Measurements from ENCODE around the gene CRLF2.
"Not testable (repeated sequence)": the region's sequence is repeated elsewhere in the genome, so short reads cannot be mapped to it uniquely, and the experiment has no call there.

The CRLF2 gene

DNA sequence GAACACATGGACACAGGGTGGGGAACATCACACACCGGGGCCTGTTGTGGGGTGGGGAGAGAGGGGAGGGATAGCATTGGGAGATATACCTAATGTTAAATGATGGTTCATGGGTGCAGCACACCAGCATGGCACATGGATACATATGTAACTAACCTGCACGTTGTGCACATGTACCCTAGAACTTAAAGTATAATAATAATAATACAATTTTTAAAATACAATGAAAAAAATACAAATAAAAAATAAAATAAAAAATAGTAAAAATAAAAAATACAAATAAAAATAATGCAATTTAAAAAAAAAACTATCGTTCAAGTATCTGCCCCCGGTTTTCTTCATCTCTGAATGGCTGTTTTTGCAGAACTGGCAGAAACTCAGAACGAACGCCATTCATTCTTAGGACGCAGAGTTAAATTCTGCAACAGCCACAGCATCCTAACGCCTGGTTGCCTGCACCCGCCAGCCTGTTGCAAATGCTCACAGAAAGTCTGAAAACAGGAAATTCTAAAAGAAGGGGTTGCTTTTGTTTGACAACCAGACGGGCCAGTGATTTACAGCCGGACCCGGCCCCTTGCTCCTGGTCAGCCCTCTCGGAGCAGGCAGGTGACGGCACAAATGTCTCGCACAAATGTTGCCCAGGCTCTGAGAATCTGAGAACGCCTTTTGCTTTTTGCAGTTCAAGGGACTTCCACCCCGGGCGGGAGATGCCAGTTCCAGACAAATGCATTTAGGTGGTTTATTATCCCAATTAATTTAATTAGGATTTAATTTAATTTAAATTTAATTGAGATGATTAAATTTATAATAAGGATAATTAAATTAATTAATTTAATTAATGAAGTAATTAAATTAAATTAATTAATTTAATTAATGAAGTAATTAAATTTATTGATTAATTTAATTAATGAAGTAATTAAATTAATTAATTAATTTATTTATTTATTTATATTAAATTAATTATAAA lies 47.8 kb downstream of the CRLF2 start:
- TF ChIP-seq, protein P1, sequence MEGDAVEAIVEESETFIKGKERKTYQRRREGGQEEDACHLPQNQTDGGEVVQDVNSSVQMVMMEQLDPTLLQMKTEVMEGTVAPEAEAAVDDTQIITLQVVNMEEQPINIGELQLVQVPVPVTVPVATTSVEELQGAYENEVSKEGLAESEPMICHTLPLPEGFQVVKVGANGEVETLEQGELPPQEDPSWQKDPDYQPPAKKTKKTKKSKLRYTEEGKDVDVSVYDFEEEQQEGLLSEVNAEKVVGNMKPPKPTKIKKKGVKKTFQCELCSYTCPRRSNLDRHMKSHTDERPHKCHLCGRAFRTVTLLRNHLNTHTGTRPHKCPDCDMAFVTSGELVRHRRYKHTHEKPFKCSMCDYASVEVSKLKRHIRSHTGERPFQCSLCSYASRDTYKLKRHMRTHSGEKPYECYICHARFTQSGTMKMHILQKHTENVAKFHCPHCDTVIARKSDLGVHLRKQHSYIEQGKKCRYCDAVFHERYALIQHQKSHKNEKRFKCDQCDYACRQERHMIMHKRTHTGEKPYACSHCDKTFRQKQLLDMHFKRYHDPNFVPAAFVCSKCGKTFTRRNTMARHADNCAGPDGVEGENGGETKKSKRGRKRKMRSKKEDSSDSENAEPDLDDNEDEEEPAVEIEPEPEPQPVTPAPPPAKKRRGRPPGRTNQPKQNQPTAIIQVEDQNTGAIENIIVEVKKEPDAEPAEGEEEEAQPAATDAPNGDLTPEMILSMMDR (conservative IDR thresholded peaks at IDR 0.05; ENCODE audit: low read depth, low read length), result no peak
- DNase-seq (ENCODE audit: low read depth), result no peak
- no peak overlapping the region for H3K4me3 ChIP-seq (ENCODE audit: low read depth, low read length)

DNA sequence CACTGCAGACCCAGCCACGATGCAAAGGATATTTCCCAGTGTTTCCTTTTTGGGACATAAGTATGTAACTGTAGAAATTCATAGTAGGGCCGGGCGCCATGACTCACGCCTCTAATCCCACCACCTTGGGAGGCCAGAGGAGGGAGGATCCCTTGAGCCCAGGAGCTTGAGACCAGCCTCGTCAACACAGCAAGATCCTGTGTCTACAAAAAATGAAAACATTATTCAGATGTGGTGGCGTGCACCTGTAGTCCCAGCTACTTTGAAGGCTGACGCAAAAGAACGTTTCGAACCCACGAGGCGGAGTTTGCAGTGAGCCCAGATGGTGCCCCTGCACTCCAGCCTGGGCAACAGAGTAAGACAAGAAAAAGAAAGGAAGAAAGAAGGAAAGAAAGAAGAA lies 49.2 kb downstream of the CRLF2 start:
- no peak for DNase-seq (ENCODE audit: low read depth)
- no peak overlapping the region for H3K4me3 ChIP-seq (ENCODE audit: low read depth, low read length)
- TF ChIP-seq, protein P1 (conservative IDR thresholded peaks at IDR 0.05; ENCODE audit: low read depth, low read length), result no peak

DNA sequence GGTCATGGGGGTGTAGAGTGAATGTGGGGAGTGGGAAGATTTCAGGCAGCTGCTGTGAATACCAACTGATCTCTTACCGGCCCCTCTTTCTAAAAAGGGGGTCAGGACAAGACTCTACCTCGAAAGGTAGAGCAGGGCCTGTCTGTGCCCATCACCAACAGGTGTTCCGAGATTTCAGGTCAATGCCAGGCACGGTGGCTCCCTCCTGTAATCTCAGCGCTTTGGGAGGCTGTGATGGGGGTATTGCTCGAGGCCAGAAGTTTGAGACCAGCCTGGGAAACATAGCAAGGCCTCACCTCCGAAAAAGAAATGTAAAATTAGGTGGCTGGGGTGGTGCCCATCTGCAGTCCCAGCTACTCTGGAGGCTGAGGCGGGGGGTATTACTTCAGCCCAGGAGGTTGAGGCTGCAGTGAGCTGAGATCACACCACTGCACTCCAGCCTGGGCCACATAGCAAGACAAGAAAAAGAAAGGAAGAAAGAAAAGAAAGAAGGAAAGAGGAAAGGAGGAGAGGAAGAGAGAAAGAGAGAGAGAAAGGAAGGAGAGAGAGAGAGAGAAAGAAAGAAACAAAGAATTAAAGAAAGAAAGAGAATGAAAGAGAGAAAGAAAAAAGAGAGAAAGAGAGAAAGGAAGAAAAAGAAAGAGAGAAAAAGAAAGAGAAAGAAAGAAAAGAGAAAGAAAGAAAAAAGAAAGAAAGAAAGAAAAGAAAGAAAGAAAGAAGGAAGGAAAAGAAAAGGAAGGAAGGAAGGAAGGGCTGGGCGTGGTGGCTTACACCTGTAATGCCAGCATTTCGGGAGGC lies 50.1 kb downstream of the CRLF2 start:
- no peak overlapping the region for H3K4me3 ChIP-seq (ENCODE audit: low read depth, low read length)
- no peak for DNase-seq (ENCODE audit: low read depth)
- TF ChIP-seq, protein P1 (conservative IDR thresholded peaks at IDR 0.05; ENCODE audit: low read depth, low read length), result no peak

DNA sequence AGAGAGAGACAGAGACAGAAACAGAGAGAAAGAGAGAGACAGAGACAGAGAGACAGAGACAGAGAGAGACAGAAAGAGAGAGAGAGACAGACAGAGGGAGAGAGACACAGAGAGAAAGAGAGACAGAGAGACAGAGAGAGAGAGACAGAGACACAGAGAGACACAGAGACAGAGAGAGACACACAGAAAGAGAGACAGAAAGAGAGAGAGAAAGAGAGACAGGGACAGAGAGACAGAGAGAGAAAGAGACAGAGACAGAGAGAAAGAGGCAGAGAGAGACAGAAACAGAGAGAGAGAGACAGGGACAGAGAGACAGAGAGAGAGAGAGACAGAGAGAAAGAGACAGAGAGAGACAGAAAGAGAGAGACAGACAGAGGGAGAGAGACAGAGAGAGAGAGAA lies 52.9 kb downstream of the CRLF2 start:
- H3K4me3 ChIP-seq (ENCODE audit: low read depth, low read length), result no peak overlapping the region
- DNase-seq (ENCODE audit: low read depth), result no peak
- TF ChIP-seq, protein P1 (conservative IDR thresholded peaks at IDR 0.05; ENCODE audit: low read depth, low read length), result no peak

DNA sequence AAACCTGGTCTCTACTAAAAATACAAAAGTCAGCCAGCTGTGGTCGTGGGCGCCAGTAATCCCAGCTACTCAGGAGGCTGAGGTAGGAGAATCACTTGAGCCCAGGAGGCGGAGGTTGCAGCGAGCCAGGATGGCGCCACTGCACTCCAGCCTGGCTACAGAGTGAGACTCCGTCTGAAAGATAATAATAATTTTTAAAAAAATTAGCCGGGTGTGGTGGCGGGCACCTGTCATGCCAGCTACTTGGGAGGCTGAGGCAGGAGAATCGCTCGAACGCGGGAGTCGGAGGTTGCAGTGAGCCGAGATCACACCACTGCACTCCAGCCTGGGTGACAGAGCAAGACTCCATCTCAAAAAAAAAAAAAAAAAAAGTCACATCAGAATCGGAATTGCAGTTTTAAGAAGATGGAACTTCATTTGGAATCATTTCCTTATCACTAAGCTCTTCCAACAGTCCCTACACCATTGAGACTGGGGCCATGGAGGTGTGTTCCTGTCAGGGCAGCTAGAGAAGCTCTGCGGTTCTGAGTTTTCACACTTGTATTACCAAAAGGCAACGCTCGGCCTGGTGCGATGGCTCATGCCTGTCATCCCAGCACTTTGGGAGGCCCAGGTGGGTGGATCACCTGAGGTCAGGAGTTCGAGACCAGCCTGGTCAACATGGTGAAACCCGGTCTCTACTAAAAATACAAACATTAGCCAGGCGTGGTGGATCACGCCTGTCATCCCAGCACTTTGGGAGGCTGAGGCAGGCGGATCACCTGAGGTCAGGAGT lies 55.6 kb downstream of the CRLF2 start:
- not testable (repeated sequence) for DNase-seq (ENCODE audit: low read depth); H3K4me3 ChIP-seq (ENCODE audit: low read depth, low read length)

DNA sequence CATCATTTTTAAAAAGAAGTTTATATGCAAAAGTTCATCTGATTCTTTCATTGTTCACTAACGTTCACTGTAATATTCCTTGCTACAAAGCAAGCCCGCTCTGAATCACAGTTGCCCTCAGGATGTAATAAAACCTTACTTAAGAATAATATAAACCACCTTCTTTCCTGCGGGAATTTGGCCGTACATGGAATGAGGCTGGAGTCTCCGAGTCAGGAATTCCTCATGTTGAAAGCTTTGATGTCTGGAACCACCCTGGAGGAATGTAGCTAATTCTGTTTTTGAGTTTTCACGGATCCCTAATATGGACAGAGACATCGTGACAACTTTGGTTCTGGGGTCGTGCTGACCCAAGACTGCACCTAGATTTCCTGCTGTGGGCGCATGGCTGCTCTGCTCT lies 58.5 kb downstream of the CRLF2 start:
- no peak overlapping the region for H3K4me3 ChIP-seq (ENCODE audit: low read depth, low read length)
- TF ChIP-seq, protein P1 (conservative IDR thresholded peaks at IDR 0.05; ENCODE audit: low read depth, low read length), result no peak
- no peak for DNase-seq (ENCODE audit: low read depth)

DNA sequence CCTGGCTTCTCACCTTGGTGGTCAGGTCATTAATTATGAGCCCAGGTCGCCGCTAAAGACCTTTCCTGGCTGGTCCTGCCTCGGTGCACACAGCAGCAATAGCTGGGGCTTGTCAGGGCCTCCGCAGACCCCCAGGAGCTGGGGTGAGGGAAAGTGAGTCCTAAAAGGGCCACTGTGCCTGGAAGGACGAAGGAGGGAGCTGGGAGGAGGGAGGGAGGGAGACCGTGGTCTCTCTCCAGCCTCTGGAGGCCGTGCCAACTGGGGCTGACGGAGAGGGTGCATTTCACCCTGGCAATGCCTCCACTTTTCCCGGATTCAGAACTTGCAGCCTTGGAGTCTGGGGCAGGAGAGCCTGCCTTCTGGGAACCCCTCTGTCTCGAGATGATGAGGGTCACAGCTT lies 60.4 kb downstream of the CRLF2 start:
- no peak overlapping the region for H3K4me3 ChIP-seq (ENCODE audit: low read depth, low read length)
- TF ChIP-seq, protein P1 (conservative IDR thresholded peaks at IDR 0.05; ENCODE audit: low read depth, low read length), result no peak
- DNase-seq (ENCODE audit: low read depth), result no peak
